A549 (cell line): ENCODE data around the gene CCT2.

Experiments
- CEBPB ChIP-seq, 2 experiments: fragments of >200 bp in 1 of 2; sonication (Bioruptor Twin) in 1 of 2; formaldehyde crosslinking in 1 of 2; IDR thresholded peaks; 2 replicates each; pipeline ENCODE4 v1.6.1; 2012 to 2016
- CTCF ChIP-seq: fragments of >200 bp; sonication (Bioruptor Twin); formaldehyde crosslinking; IDR thresholded peaks from 3 replicates; pipeline ENCODE4 v1.5.1; 2016
- EHMT2 ChIP-seq: fragments of 200-600 bp; sonication (generic); IDR thresholded peaks from 2 replicates; pipeline ENCODE4 v1.6.1; 2016; ENCODE audit warnings: antibody characterized with exemption, low read depth, mild to moderate bottlenecking, moderate library complexity
- HOXB5 ChIP-seq: fragments of 250-450 bp; sonication (Bioruptor Pico); IDR thresholded peaks from 2 replicates; pipeline ENCODE4 v1.5.0; 2020; ENCODE audit warnings: mild to moderate bottlenecking, moderate library complexity
- MYC ChIP-seq: IDR thresholded peaks from 2 replicates; pipeline ENCODE4 v1.6.1; 2012; ENCODE audit warnings: mild to moderate bottlenecking, inconsistent platforms, low read length, improper control_type of control experiment, borderline replicate concordance
- NR3C1 ChIP-seq: fragments of >200 bp; sonication (Bioruptor Twin); formaldehyde crosslinking; IDR thresholded peaks from 3 replicates; pipeline ENCODE4 v1.6.1; 2017
- REST ChIP-seq: fragments of 200-600 bp; sonication (generic); IDR thresholded peaks from 2 replicates; pipeline ENCODE4 v1.6.1; 2016; ENCODE audit warnings: antibody characterized with exemption, mild to moderate bottlenecking, moderate library complexity
- RFX5 ChIP-seq: fragments of 450-650 bp; IDR thresholded peaks from 2 replicates; pipeline ENCODE4 v1.7.1; 2014; ENCODE audit warnings: antibody characterized with exemption, mild to moderate bottlenecking, moderate library complexity
- SMC3 ChIP-seq: fragments of >200 bp; sonication (Bioruptor Twin); formaldehyde crosslinking; IDR thresholded peaks from 3 replicates; pipeline ENCODE4 v1.6.1; 2018; ENCODE audit warnings: inconsistent platforms

- no peak for TF ChIP-seq REST
- TF ChIP-seq SMC3 = no peak
- 0 out of 3 replicates have a peak, but pooled peaks have one; percentile 14 for TF ChIP-seq CTCF
- no peak for TF ChIP-seq HOXB5 (CRISPR knock-in tag)
- TF ChIP-seq CEBPB (IDR thresholded peaks at IDR 0.05) = no peak
- no peak for TF ChIP-seq MYC
- TF ChIP-seq EHMT2 = no peak
- no peak for TF ChIP-seq RFX5
- TF ChIP-seq NR3C1 = no peak
Measured at GRCh38 chr12:69595689-69596088, 10.4 kb downstream of the CCT2 start.
